BE2C (cell line): ENCODE results near the gene KSR2.
A peak's percentile ranks its signal among the peaks of the same experiment; 100 is the strongest.

Experiments used
- DNase-seq: peaks from one replicate; pipeline ENCODE4 v3.0.0-alpha.2; 2020
- H3K27me3 ChIP-seq: fragments of 250-450 bp; sonication (Bioruptor Pico); 2 replicates; pipeline ENCODE4 v1.5.1; 2020; ENCODE audit warnings: mild to moderate bottlenecking
- H3K36me3 ChIP-seq: fragments of 250-450 bp; sonication (Bioruptor Pico); 2 replicates; pipeline ENCODE4 v1.5.1; 2020; ENCODE audit warnings: mild to moderate bottlenecking
- H3K4me1 ChIP-seq: fragments of 250-450 bp; sonication (Bioruptor Pico); 2 replicates; pipeline ENCODE4 v1.5.1; 2020
- H3K4me3 ChIP-seq: 2 replicates; pipeline ENCODE4 v1.5.1; 2011; ENCODE audit warnings: low read depth, low read length
- H3K9me3 ChIP-seq: fragments of 250-450 bp; sonication (Bioruptor Pico); 2 replicates; pipeline ENCODE4 v1.5.1; 2020
- CTCF ChIP-seq: IDR thresholded peaks from 2 replicates; pipeline ENCODE4 v1.5.1; 2012; ENCODE audit warnings: mild to moderate bottlenecking, low read depth, low read length

Gene KSR2

GRCh38 chr12:117844114-117844830 is 124.5 kb downstream of the KSR2 start:
- Histone ChIP-seq H3K4me3 (no peak overlapping the region), H3K27me3 (peaks cover 11% of the 10 kb centered on the region), H3K9me3 (no peaks in the 10 kb centered on the region), H3K4me1 (no peaks in the 10 kb centered on the region), H3K36me3 (no peaks in the 10 kb centered on the region)
- TF ChIP-seq CTCF: no peak
- no peak for DNase-seq

DNA sequence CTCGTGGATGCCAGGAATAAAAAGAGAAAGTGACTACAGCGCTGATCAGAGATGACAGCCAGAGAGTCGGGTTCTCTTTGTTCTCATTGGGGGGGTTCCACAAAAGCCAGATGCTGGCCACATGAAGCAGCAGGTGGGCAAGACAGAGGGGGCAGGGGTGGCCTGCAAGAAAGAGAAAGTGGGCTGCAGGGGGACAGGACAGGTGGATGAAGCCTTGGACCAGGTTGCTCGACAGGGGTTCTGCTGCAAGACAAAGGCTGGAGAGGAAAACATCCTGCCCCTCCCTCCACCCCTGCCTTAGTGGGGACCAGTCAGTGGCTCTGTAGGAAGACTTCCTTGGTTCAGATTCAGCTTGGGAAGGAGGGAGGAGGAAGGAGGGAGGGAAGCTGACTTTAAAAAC is 126.2 kb downstream of the KSR2 start:
- Histone ChIP-seq H3K4me1 (no peaks in the 10 kb centered on the region), H3K9me3 (no peaks in the 10 kb centered on the region), H3K27me3 (peaks cover 22% of the 10 kb centered on the region), H3K36me3 (no peaks in the 10 kb centered on the region), H3K4me3 (no peak overlapping the region)
- TF ChIP-seq CTCF: no peak
- no peak for DNase-seq

DNA sequence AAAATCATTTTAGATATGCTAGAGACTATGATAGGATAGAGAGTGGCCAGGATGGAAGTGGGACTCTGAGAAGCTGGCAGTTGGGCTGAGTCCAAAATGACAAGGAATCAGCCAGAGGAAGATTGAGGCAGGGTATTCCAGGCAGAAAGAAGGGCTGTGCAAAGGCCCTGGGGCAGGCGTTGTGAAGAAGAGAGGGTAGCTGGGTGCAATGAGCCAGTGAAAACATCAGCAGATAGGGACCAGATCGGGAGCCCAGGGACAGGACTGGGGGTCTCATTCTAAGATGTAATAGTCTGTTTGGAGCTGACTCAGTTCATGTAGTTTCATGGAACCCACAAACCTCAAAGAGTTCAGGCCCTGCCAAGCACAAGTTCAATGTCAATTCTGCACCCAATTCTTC is 126.6 kb downstream of the KSR2 start:
- H3K4me3 ChIP-seq: no peak overlapping the region
- no peaks in the 10 kb centered on the region for H3K9me3 ChIP-seq
- no peak for TF ChIP-seq CTCF
- H3K27me3 ChIP-seq: peaks cover 18% of the 10 kb centered on the region
- H3K4me1 ChIP-seq: no peaks in the 10 kb centered on the region
- no peak for DNase-seq
- no peaks in the 10 kb centered on the region for H3K36me3 ChIP-seq

GRCh38 chr12:117837737-117838050 is 131.1 kb downstream of the KSR2 start:
- Histone ChIP-seq H3K27me3 (peaks cover 32% of the 10 kb centered on the region), H3K4me1 (no peaks in the 10 kb centered on the region), H3K36me3 (no peaks in the 10 kb centered on the region), H3K4me3 (no peak overlapping the region), H3K9me3 (no peaks in the 10 kb centered on the region)
- no peak for TF ChIP-seq CTCF
- no peak for DNase-seq

- Histone ChIP-seq H3K27me3 (peaks cover 35% of the 10 kb centered on the region), H3K4me3 (no peak overlapping the region), H3K9me3 (no peaks in the 10 kb centered on the region), H3K4me1 (no peaks in the 10 kb centered on the region), H3K36me3 (no peaks in the 10 kb centered on the region)
- peak; percentile 72 for DNase-seq
- TF ChIP-seq CTCF: peak; percentile 98
Measured at GRCh38 chr12:117836999-117837736, 131.6 kb downstream of the KSR2 start.

- peaks cover 35% of the 10 kb centered on the region for H3K27me3 ChIP-seq
- no peak for DNase-seq
- no peak overlapping the region for H3K4me3 ChIP-seq
- no peak for TF ChIP-seq CTCF
- no peaks in the 10 kb centered on the region for H3K36me3 ChIP-seq
- no peaks in the 10 kb centered on the region for H3K9me3 ChIP-seq
- H3K4me1 ChIP-seq: no peaks in the 10 kb centered on the region
Measured at GRCh38 chr12:117836476-117836875, 132.3 kb downstream of the KSR2 start.
